GM19023 (cell line): ENCODE measurements around the gene C9orf43.
"Not testable (repeated sequence)": the region's sequence is repeated elsewhere in the genome, so short reads cannot be mapped to it uniquely, and the experiment has no call there.

Source experiments
- ATAC-seq: cut with Tn5 transposase; IDR thresholded peaks from one replicate; pipeline ENCODE4 v1.9.1; 2021; ENCODE audit warnings: mild to moderate bottlenecking, moderate library complexity; ENCODE audit not compliant: unreplicated experiment

C9orf43 gene

GRCh38 chr9:113410207-113410864 lies at the start of gene C9orf43, which contains the start of gene POLE3:
Gene C9orf43 (plus strand): TSS chr9:113410747. CDS start chr9:113413494, 2,747 bp downstream.
Gene POLE3 (minus strand): TSS chr9:113410675. CDS start chr9:113410293, 382 bp downstream.
- peak; percentile 96 for ATAC-seq

DNA sequence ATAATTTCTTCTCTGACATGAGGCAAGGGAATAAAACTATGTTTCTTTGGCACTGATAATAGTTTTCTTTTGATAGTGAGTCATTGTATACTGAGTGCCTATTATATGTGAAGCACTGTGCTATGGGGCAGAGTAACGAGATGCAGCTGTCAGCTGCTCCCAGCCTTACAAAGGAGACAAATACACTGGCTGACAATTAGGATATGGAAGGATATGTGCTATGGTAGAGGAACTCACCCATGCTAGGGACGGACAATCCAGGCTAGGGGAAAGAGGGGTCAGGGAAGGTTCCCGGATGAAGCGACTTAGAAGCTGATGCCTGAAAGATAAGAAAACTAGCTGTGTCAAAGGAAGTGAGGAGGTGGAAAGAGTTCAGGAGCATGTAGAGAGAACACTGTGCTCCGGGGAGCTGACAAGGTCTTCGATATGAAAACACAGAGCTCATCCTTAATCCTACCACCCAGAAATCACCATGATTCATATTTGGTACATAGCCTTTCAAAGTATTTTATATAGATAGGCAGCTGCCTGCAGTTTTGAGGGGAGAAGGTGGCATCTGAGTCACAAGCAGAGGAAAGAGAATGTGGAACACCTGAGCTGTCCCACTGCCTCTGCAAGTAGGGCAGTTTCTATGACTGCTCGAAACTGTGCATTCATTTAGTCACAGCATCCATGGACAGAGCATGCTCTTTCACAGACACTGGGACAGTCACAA lies 49.1 kb upstream of the C9orf43 start:
- no peak for ATAC-seq

GRCh38 chr9:113363336-113363735 lies 47.2 kb upstream of the C9orf43 start:
- ATAC-seq = no peak

DNA sequence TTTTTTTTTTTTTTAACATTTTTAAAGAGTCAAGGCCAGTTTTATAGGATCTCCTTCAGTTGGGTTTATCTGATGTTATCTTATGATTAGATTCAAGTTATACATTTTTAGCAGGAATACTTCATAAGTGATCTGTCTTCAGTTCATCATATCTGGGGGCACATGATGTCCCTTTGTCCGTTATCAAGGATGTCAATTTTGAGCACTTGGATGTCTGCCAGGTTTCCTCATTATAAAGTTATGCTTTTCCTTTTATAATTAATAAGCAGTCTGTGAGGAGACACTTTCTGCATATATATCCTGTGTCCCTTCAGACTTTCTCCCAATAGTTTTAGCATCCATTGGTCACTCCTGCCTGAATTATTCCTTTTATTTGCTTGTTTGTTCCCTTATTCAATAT lies 45.6 kb upstream of the C9orf43 start:
- no peak for ATAC-seq

DNA sequence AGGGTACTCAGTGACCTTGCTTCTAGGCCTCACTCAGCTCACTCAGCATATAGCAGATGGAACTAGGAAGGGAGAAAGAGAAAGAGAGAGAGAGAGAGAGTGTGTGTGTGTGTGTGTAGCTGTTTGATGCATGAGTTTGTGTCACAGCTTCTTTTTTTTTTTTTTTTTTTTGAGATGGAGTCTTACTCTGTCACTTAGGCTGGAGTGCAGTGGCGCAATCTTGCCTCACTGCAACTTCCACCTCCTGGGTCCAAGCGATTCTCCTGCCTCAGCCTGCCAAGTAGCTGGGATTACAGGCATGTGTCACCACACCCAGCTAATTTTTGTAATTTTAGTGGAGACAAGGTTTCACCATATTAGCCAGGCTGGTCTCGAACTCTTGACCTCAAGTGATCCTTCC lies 44.9 kb upstream of the C9orf43 start:
- not testable (repeated sequence) for ATAC-seq

DNA sequence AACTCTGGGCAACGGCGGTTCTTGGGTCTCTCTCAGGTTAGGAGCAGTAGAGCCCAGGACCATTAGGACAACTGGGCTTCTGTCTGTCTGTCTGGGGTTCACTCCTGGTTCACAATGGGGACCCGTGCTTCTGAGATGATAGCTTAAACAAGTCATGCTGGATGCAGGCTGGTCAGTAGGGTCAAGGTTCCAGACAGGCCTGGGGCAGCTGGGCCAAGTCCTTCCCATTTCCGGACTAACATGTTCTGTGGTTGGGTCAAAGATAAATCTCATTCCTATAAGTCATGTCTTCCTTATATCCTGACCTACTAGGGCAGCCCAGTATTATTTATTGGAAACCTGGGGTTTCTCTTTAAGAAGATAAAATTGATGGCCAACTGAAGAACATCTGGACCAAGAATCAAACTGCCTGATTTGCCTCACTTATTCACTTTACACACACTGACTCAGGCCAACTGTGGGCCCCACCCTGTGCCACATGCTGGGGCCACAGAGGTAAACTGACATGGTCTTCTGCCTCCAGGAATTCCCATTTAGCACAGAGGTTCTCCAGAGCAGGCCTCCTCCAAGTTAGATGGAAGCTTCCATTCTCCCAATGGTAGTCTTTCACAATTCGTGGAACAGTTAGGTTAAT lies 42.1 kb upstream of the C9orf43 start:
- ATAC-seq = no peak

DNA sequence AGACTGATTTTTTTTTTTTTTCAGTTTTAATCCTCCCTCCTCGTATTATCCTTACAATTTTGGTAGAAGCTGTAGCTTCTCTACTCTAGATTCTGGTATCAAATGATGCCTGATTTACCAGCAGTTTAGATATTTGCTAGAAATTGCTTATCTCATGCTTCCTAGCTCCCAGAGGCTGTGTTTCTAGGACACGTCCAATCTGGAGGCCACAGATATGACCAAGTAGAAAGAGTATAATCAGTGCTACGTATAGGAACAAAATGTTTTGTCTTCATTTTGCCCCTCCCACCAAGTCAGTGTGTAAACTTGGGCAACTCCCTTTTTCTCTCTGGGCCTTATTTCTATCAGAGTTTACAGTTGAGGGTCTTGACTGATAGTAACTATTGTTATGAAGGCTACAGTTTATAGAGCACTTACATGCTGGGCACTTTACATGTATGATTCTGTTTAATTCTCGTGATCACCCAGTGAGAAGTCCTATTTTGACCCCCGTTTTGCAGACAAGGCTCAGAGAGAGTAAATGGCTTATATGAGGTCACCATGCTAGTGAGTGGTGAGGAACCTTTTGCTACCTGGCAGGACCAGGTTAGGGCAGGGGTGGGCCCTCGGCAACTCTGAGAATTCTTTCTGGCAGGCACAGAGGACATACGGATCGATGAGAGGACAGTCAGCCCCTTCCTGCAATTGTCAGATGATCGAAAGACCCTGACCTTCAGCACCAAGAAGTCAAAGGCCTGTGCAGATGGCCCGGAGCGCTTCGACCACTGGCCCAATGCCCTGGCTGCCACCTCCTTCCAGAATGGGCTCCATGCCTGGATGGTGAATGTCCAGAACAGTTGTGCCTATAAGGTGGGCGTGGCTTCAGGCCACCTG lies 41.3 kb upstream of the C9orf43 start:
- no peak for ATAC-seq

GRCh38 chr9:113369855-113370140 lies 40.7 kb upstream of the C9orf43 start:
- ATAC-seq = no peak

GRCh38 chr9:113370806-113371325 lies 39.7 kb upstream of the C9orf43 start:
- no peak for ATAC-seq

DNA sequence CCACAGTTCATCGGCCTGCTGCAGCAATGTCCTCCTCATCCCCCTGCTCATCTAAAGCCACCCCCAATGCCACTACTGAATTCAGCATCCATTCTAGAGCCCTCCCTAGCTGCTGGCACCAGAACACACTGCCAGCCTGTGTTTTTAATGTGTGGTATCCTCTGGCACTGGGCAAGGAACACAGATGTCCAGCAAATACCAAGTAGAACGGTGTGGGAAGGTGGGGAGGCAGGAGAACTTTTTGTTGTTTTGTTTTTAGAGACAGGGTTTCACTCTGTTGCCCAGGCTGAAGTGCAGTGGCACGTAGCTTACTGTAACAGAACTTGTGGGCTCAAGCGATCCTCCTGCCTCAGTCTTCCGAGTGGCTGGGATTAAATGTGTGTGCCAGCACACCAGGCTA lies 38.5 kb upstream of the C9orf43 start:
- no peak for ATAC-seq

DNA sequence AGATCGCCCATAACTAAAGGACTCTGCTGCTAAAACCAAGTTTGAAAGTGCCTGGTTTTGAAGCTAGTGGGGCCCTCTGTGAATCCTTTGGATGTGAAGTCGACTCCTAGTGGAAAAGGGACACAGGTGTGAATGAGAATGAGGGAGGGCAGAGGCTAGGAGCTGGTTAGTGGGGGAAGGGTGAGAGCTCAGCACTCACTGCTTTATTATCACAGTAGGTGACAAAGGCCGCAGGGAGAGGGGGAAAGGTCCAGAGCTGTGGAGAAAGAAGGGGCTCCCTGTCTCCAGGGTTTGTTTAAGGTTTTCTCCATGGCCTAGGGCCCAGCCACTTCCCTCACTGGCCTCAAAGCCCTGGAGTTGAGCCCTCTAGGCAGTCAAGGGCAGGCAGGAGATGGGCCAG lies 37.3 kb upstream of the C9orf43 start:
- no peak for ATAC-seq

GRCh38 chr9:113373676-113374392 lies 36.7 kb upstream of the C9orf43 start:
- no peak for ATAC-seq

- no peak for ATAC-seq
Observed at GRCh38 chr9:113375057-113376023, 35.2 kb upstream of the C9orf43 start.

DNA sequence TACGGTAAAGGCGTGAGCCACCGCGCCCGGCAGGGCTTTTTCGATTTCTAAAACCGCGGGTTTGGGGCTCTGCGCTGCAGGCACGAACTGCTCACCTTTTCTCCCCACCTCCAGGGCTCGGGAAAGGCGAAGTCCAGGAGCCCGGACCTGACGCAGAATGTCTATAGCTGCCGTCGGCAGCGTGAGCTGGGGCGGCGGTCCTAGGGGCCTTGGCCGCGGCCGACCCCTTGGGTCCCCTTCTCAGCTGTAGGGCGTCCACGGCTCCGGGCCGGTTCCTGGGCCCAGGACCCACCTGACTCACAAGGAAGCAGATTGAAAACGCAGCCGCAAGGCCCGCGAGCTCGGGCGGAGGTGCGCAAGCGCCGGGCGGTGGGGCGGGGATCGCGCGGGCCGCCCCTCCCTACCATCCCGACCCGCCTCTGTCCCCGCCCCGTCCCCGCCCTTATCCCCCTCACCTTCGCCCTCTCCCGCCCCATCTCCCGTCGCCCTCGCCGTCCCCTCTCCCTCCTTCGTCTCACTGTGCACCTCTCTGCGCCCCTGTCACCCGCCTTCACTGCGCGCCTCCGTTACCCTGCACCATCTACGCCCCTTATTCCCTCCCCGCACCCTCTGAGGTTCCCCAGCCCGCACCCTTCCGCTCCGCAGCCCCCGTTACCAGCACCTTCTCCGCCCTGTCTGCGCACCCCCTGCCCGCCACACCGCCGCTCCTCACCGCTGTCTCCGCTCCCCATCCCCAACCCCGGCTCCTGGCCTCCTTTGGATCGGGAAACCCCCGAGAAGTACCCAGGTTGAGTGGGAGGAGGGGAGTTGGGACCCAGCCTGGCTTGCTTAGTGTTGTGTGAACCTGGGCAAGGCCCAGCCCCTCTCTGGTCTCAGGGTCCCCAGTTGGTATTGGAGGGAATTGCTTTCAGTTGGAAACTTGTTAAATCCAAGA lies 33.6 kb upstream of the C9orf43 start, which contains the start of gene HDHD3:
Gene HDHD3, minus strand, starts transcription at position 353 of the 934 bp plus-strand sequence. CDS start 2,632 bp downstream, outside the sequence.
- peak; percentile 75 for ATAC-seq

- ATAC-seq = not testable (repeated sequence)
Observed at GRCh38 chr9:113379094-113379828, 31.3 kb upstream of the C9orf43 start.

- not testable (repeated sequence) for ATAC-seq
Observed at GRCh38 chr9:113379829-113380210, 30.7 kb upstream of the C9orf43 start.

DNA sequence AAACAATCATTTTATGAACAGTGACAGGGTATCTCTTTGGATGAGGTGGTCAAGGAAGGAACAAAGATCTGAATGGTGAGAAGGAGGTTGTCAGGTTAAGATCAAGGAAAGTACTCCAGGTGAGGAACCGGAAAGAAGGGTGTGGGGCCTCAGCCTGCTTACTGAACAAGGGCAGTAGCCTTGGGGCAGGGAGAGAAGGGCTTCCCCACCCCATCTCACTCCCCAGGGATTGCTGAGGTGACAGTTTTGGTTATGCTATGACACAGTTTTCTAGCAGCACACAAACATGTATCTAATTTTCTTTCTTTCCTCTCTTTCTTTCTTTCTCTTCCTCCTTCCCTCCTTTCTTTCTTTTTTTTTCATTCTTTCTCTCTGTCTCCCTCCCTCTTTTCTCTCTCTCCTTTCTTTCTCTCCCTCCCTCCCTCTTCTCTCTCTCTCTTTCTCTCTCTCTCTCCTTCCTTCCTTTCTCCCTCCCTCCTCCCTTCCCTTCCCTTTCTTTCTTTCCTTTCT lies 29.6 kb upstream of the C9orf43 start:
- ATAC-seq = peak; percentile 49
